CD4-positive, alpha-beta T cell (primary cell): ENCODE measurements around the gene FGD5. TPM values are rescaled to one million over a fixed set of nuclear protein-coding genes. Genes with fewer than 3 reads are reported as not detected.

ENCODE experiments used
- ATAC-seq: fragments of 200-7000 bp; cut with Tn5 transposase; one replicate; pipeline ENCODE4 v1.10.0; 2022; ENCODE audit warnings: mild to moderate bottlenecking; ENCODE audit not compliant: poor library complexity
- CTCF ChIA-PET: fragments of 350-600 bp; sonication (Branson Sonifier 250); formaldehyde crosslinking; loops from one replicate; lab custom pipeline; 2021; ENCODE audit warnings: antibody characterized with exemption, inconsistent platforms; lab: Charles Lee
- POLR2A ChIA-PET: fragments of 350-600 bp; sonication (Branson Sonifier 250); formaldehyde crosslinking; loops from one replicate; lab custom pipeline; 2021; ENCODE audit warnings: antibody characterized with exemption, inconsistent platforms; lab: Charles Lee
- DNase-seq, 14 experiments: peaks; one replicate each; pipeline ENCODE4 v3.0.0-alpha.2; 2013 to 2020; ENCODE audit warnings: mixed read lengths in 2 of 14
- H3K27ac ChIP-seq, 2 donors: one replicate each; pipeline versions ENCODE4 v1.5.1 to v1.7.0; 2013; ENCODE audit warnings: low read length in 2 of 2, low read depth in 1 of 2, mild to moderate bottlenecking in 1 of 2
- H3K27me3 ChIP-seq, 2 experiments: 1 replicate in 1 of 2; 2 replicates in 1 of 2; pipeline versions ENCODE4 v1.6.1 to v1.7.0; 2013; ENCODE audit warnings: low read length in 2 of 2, control low read depth in 1 of 2, mild to moderate bottlenecking in 1 of 2, moderate library complexity in 1 of 2; ENCODE audit not compliant: insufficient read depth in 2 of 2, control insufficient read depth in 1 of 2
- H3K36me3 ChIP-seq: one replicate; pipeline ENCODE4 v1.6.1; 2013; ENCODE audit warnings: low read length, control low read depth; ENCODE audit not compliant: insufficient read depth
- H3K4me1 ChIP-seq: one replicate; pipeline ENCODE4 v1.6.1; 2013; ENCODE audit warnings: low read length, control low read depth; ENCODE audit not compliant: insufficient read depth
- H3K4me3 ChIP-seq: one replicate; pipeline ENCODE4 v1.5.1; 2013; ENCODE audit warnings: mild to moderate bottlenecking, low read length, moderate library complexity
- H3K9me3 ChIP-seq, 2 experiments: 1 replicate in 1 of 2; 2 replicates in 1 of 2; pipeline versions ENCODE4 v1.6.1 to v1.7.0; 2013; ENCODE audit warnings: low read length in 2 of 2, mild to moderate bottlenecking in 2 of 2, control low read depth in 1 of 2, moderate library complexity in 1 of 2; ENCODE audit not compliant: control insufficient read depth in 1 of 2, insufficient read depth in 1 of 2
- H3K27ac Mint-ChIP-seq: one replicate; pipeline ENCODE4 v1.8.0; 2020; ENCODE audit warnings: mixed read lengths
- H3K27me3 Mint-ChIP-seq: one replicate; pipeline ENCODE4 v1.8.0; 2021; ENCODE audit warnings: mixed read lengths
- H3K36me3 Mint-ChIP-seq: one replicate; pipeline ENCODE4 v1.8.0; 2021; ENCODE audit warnings: low read depth, mixed read lengths
- H3K4me1 Mint-ChIP-seq: one replicate; pipeline ENCODE4 v1.8.0; 2021; ENCODE audit warnings: low read depth, mixed read lengths
- H3K4me3 Mint-ChIP-seq: one replicate; pipeline ENCODE4 v1.8.0; 2020; ENCODE audit warnings: mild to moderate bottlenecking, mixed read lengths
- H3K9me3 Mint-ChIP-seq: one replicate; pipeline ENCODE4 v1.8.0; 2020; ENCODE audit warnings: mixed read lengths
- CTCF ChIP-seq: fragments of 200-600 bp; IDR thresholded peaks from one replicate; pipeline ENCODE4 v1.8.0; 2022; ENCODE audit warnings: antibody characterized with exemption, mild to moderate bottlenecking
- intact Hi-C, 2 experiments: fragments of 100-400 bp; cut with DNase I in 1 of 2; cut with micrococcal nuclease in 1 of 2; formaldehyde crosslinking; loops; one replicate each; pipeline versions ENCODE4 v1.15.1 to v1.9.0; 2023 to 2025; cut with DNase I, micrococcal nuclease
- total RNA-seq, 174 experiments: library from RNA in 2 of 174; stranded (reverse) in 2 of 174; gene quantifications; one replicate each; pipeline ENCODE4 v1.2.3 and lab custom pipeline; 2021 to 2026

The FGD5 gene
- total RNA-seq, 2 experiments from 2014 or later = not detected

- Histone ChIP-seq H3K4me3 (no peak overlapping the region), H3K27ac (no peak overlapping the region), H3K36me3 (no peaks in the 10 kb centered on the region), H3K9me3 (no peaks in the 10 kb centered on the region), H3K4me1 (peaks cover 3% of the 10 kb centered on the region), H3K27me3 (peaks cover 0 to 3% of the 10 kb centered on the region in 2 experiments)
- Mint-ChIP-seq H3K27ac (no peak overlapping the region), H3K9me3 (no peaks in the 10 kb centered on the region), H3K4me3 (no peak overlapping the region), H3K36me3 (no peaks in the 10 kb centered on the region), H3K27me3 (peaks cover 33% of the 10 kb centered on the region), H3K4me1 (no peaks in the 10 kb centered on the region)
- peak; percentile 21 to 75 (median 45) for DNase-seq
- intact Hi-C loops = loop anchor here (1.0 kb wide), 2 partner anchors 125 to 130 kb away; no protein-coding TSS in a partner anchor
- CTCF ChIA-PET = interaction anchor here (1.3 kb wide), 1 partner anchor 130 kb away, joined by 4 read pairs; no protein-coding TSS in a partner anchor
- TF ChIP-seq CTCF = peak; percentile 50
- ATAC-seq = no peak
- POLR2A ChIA-PET = no interaction called here
Observed at GRCh38 chr3:14791343-14791945, 27.3 kb upstream of the FGD5 start.

- POLR2A ChIA-PET = no interaction called here
- no peak for TF ChIP-seq CTCF
- intact Hi-C loops = no loop called here
Observed at GRCh38 chr3:14792691-14793121, 26.1 kb upstream of the FGD5 start.

GRCh38 chr3:14793126-14793857 is 25.5 kb upstream of the FGD5 start:
- ChIA-PET CTCF (interaction anchor here (0.7 to 1.0 kb wide), 2 partner anchors 40 to 128 kb away, joined by 3 to 5 read pairs; no protein-coding TSS in a partner anchor), POLR2A (no interaction called here)
- intact Hi-C loops = no loop called here

More at GRCh38 chr3:14792691-14793121, 26.1 kb upstream of the FGD5 start:
- H3K9me3 ChIP-seq = no peaks in the 10 kb centered on the region
- no peak for DNase-seq
- peaks cover 0 to 3% of the 10 kb centered on the region in 2 experiments for H3K27me3 ChIP-seq
- ATAC-seq = no peak
- H3K9me3 Mint-ChIP-seq = no peaks in the 10 kb centered on the region
- H3K36me3 Mint-ChIP-seq = no peaks in the 10 kb centered on the region
- CTCF ChIA-PET = interaction anchor here (0.7 to 1.0 kb wide), 2 partner anchors 39 to 129 kb away, joined by 3 to 5 read pairs; no protein-coding TSS in a partner anchor
- H3K27ac Mint-ChIP-seq = no peak overlapping the region
- H3K36me3 ChIP-seq = no peaks in the 10 kb centered on the region
- no peak overlapping the region for H3K27ac ChIP-seq
- H3K27me3 Mint-ChIP-seq = peaks cover 28% of the 10 kb centered on the region
- peaks cover 3% of the 10 kb centered on the region for H3K4me1 ChIP-seq
- H3K4me1 Mint-ChIP-seq = no peaks in the 10 kb centered on the region
- H3K4me3 ChIP-seq = no peak overlapping the region
- no peak overlapping the region for H3K4me3 Mint-ChIP-seq

More at GRCh38 chr3:14793126-14793857, 25.5 kb upstream of the FGD5 start:
- Mint-ChIP-seq H3K27me3 (peaks cover 25% of the 10 kb centered on the region), H3K4me3 (no peak overlapping the region), H3K27ac (no peak overlapping the region), H3K36me3 (no peaks in the 10 kb centered on the region), H3K4me1 (no peaks in the 10 kb centered on the region), H3K9me3 (no peaks in the 10 kb centered on the region)
- ATAC-seq (no peak), DNase-seq (no peak)
- Histone ChIP-seq H3K4me3 (no peak overlapping the region), H3K36me3 (no peaks in the 10 kb centered on the region), H3K9me3 (no peaks in the 10 kb centered on the region), H3K27ac (no peak overlapping the region), H3K4me1 (peaks cover 3% of the 10 kb centered on the region), H3K27me3 (peaks cover 0 to 3% of the 10 kb centered on the region in 2 experiments)
- TF ChIP-seq CTCF = no peak
